ENCODE measurements around the gene MTERF4.

DNA sequence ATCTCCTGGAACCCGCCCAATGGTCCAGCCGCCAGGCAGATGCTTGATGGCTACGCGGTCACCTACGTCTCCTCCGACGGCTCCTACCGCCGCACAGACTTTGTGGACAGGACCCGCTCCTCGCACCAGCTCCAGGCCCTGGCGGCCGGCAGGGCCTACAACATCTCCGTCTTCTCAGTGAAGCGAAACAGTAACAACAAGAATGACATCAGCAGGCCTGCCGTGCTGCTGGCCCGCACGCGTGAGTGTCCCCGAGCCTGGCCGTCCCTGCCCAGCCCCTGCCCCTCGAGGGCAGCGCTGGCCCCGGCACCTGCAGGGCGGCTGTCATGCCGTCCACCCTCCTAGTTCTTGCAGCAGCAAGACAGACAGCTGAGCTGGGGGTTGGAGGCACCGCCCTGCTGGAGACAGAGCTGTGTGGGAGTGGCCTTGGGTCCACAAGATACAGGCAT, 36.7 kb downstream of the MTERF4 start:
- TF ChIP-seq, protein P1, sequence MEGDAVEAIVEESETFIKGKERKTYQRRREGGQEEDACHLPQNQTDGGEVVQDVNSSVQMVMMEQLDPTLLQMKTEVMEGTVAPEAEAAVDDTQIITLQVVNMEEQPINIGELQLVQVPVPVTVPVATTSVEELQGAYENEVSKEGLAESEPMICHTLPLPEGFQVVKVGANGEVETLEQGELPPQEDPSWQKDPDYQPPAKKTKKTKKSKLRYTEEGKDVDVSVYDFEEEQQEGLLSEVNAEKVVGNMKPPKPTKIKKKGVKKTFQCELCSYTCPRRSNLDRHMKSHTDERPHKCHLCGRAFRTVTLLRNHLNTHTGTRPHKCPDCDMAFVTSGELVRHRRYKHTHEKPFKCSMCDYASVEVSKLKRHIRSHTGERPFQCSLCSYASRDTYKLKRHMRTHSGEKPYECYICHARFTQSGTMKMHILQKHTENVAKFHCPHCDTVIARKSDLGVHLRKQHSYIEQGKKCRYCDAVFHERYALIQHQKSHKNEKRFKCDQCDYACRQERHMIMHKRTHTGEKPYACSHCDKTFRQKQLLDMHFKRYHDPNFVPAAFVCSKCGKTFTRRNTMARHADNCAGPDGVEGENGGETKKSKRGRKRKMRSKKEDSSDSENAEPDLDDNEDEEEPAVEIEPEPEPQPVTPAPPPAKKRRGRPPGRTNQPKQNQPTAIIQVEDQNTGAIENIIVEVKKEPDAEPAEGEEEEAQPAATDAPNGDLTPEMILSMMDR (IDR thresholded peaks at IDR 0.05): no peak
- no peak for TF ChIP-seq EZH2 (IDR thresholded peaks at IDR 0.05)
- no peak for TF ChIP-seq EZH2phosphoT487 (IDR thresholded peaks at IDR 0.05)

Measured in neural progenitor cell (in vitro differentiated cells).